ENCODE data around the gene ANGPTL7.
A peak's percentile ranks its signal among the peaks of the same experiment; 100 is the strongest.
"Not testable (repeated sequence)": the region's sequence is repeated elsewhere in the genome, so short reads cannot be mapped to it uniquely, and the experiment has no call there.

The ANGPTL7 gene

GRCh38 chr1:11179749-11180148 is 9.4 kb upstream of the ANGPTL7 start:
- H3K4me3 ChIP-seq (ENCODE audit: insufficient read depth in 1 of 2, low read depth in 1 of 2, low read length in 2 of 2); H4K8ac ChIP-seq (ENCODE audit: low read length); H2AFZ ChIP-seq (ENCODE audit: low read depth, low read length); H3K14ac ChIP-seq (ENCODE audit: low read length in 2 of 2); H3K18ac ChIP-seq (ENCODE audit: low read depth in 1 of 2, low read length in 2 of 2); H3K4me1 ChIP-seq (ENCODE audit: control insufficient read depth, insufficient read depth, low read depth, low read length); H2BK12ac ChIP-seq (ENCODE audit: low read length in 2 of 2); H3K23ac ChIP-seq (ENCODE audit: low read length in 2 of 2); H3K9me3 ChIP-seq (ENCODE audit: control insufficient read depth, low read length); H3K4ac ChIP-seq (ENCODE audit: low read depth in 1 of 2, low read length in 2 of 2); H3K4me2 ChIP-seq (ENCODE audit: low read length, poor library complexity, severe bottlenecking); H3K27me3 ChIP-seq (ENCODE audit: control insufficient read depth in 1 of 2, insufficient read depth in 1 of 2, low read length in 2 of 2); H4K91ac ChIP-seq (ENCODE audit: low read length); H2AK5ac ChIP-seq (ENCODE audit: low read length, severe bottlenecking); H2BK15ac ChIP-seq (ENCODE audit: low read depth, poor library complexity, severe bottlenecking); H2BK5ac ChIP-seq (ENCODE audit: low read depth, low read length, poor library complexity, severe bottlenecking); H2BK120ac ChIP-seq (ENCODE audit: low read depth, low read length); H3K79me1 ChIP-seq (replicated peaks; ENCODE audit: low read length, poor library complexity, severe bottlenecking): not testable (repeated sequence)
- peak; percentile 25 for DNase-seq
- 85% methylated on average over 2 of the region's 3 CpGs for WGBS
- peaks cover 15 to 21% of the 10 kb centered on the region in 2 experiments for H3K36me3 ChIP-seq (ENCODE audit: control insufficient read depth in 1 of 2, insufficient read depth in 2 of 2, low read depth in 1 of 2, low read length in 2 of 2)
- H3K27ac ChIP-seq (ENCODE audit: low read length, poor library complexity, severe bottlenecking), result peak overlapping the region; percentile 42
- H3K9ac ChIP-seq (ENCODE audit: low read length), result peak overlapping the region; percentile 23

- H2BK120ac ChIP-seq (ENCODE audit: low read depth, low read length), result no peak overlapping the region
- H3K27me3 ChIP-seq (ENCODE audit: control insufficient read depth in 1 of 2, insufficient read depth in 1 of 2, low read length in 2 of 2), result no peaks in the 10 kb centered on the region
- no peak overlapping the region for H4K8ac ChIP-seq (ENCODE audit: low read length)
Observed at GRCh38 chr1:11180342-11180744, 8.8 kb upstream of the ANGPTL7 start.

GRCh38 chr1:11182884-11183283 is 6.3 kb upstream of the ANGPTL7 start:
- Histone ChIP-seq H2AK5ac (ENCODE audit: low read length, severe bottlenecking) (no peak overlapping the region), H3K9me3 (ENCODE audit: control insufficient read depth, low read length) (no peaks in the 10 kb centered on the region), H3K27ac (ENCODE audit: low read length, poor library complexity, severe bottlenecking) (no peak overlapping the region), H4K8ac (ENCODE audit: low read length) (no peak overlapping the region), H2BK15ac (ENCODE audit: low read depth, poor library complexity, severe bottlenecking) (no peak overlapping the region), H3K4me2 (ENCODE audit: low read length, poor library complexity, severe bottlenecking) (no peak overlapping the region), H3K23ac (ENCODE audit: low read length in 2 of 2) (no peak overlapping the region), H3K14ac (ENCODE audit: low read length in 2 of 2) (no peak overlapping the region), H3K18ac (ENCODE audit: low read depth in 1 of 2, low read length in 2 of 2) (no peak overlapping the region), H2BK120ac (ENCODE audit: low read depth, low read length) (no peak overlapping the region), H3K36me3 (ENCODE audit: control insufficient read depth in 1 of 2, insufficient read depth in 2 of 2, low read depth in 1 of 2, low read length in 2 of 2) (peaks cover 16 to 29% of the 10 kb centered on the region in 2 experiments), H3K4ac (ENCODE audit: low read depth in 1 of 2, low read length in 2 of 2) (no peak overlapping the region), H3K4me1 (ENCODE audit: control insufficient read depth, insufficient read depth, low read depth, low read length) (peaks cover 3% of the 10 kb centered on the region), H2BK12ac (ENCODE audit: low read length in 2 of 2) (no peak overlapping the region), H2BK5ac (ENCODE audit: low read depth, low read length, poor library complexity, severe bottlenecking) (no peak overlapping the region), H4K91ac (ENCODE audit: low read length) (no peak overlapping the region), H3K79me1 (replicated peaks; ENCODE audit: low read length, poor library complexity, severe bottlenecking) (peaks cover 16% of the 10 kb centered on the region), H2AFZ (ENCODE audit: low read depth, low read length) (no peak overlapping the region), H3K4me3 (ENCODE audit: insufficient read depth in 1 of 2, low read depth in 1 of 2, low read length in 2 of 2) (no peak overlapping the region), H3K9ac (ENCODE audit: low read length) (no peak overlapping the region), H3K27me3 (ENCODE audit: control insufficient read depth in 1 of 2, insufficient read depth in 1 of 2, low read length in 2 of 2) (no peaks in the 10 kb centered on the region)
- no peak for DNase-seq
- WGBS, result 96% methylated on average over 3 of the region's 3 CpGs

More at GRCh38 chr1:11180342-11180744, 8.8 kb upstream of the ANGPTL7 start:
- H3K18ac ChIP-seq (ENCODE audit: low read depth in 1 of 2, low read length in 2 of 2), result no peak overlapping the region
- no peak overlapping the region for H3K9ac ChIP-seq (ENCODE audit: low read length)
- H3K9me3 ChIP-seq (ENCODE audit: control insufficient read depth, low read length), result no peaks in the 10 kb centered on the region
- no peak overlapping the region for H2AFZ ChIP-seq (ENCODE audit: low read depth, low read length)
- no peak overlapping the region for H2AK5ac ChIP-seq (ENCODE audit: low read length, severe bottlenecking)
- no peak overlapping the region for H2BK15ac ChIP-seq (ENCODE audit: low read depth, poor library complexity, severe bottlenecking)
- no peak overlapping the region for H3K4me3 ChIP-seq (ENCODE audit: insufficient read depth in 1 of 2, low read depth in 1 of 2, low read length in 2 of 2)
- H2BK12ac ChIP-seq (ENCODE audit: low read length in 2 of 2), result no peak overlapping the region
- no peak overlapping the region for H2BK5ac ChIP-seq (ENCODE audit: low read depth, low read length, poor library complexity, severe bottlenecking)
- H4K91ac ChIP-seq (ENCODE audit: low read length), result no peak overlapping the region
- H3K4ac ChIP-seq (ENCODE audit: low read depth in 1 of 2, low read length in 2 of 2), result no peak overlapping the region
- H3K36me3 ChIP-seq (ENCODE audit: control insufficient read depth in 1 of 2, insufficient read depth in 2 of 2, low read depth in 1 of 2, low read length in 2 of 2), result peaks cover 20 to 24% of the 10 kb centered on the region in 2 experiments
- peaks cover 10% of the 10 kb centered on the region for H3K79me1 ChIP-seq (replicated peaks; ENCODE audit: low read length, poor library complexity, severe bottlenecking)
- H3K4me2 ChIP-seq (ENCODE audit: low read length, poor library complexity, severe bottlenecking), result no peak overlapping the region
- H3K27ac ChIP-seq (ENCODE audit: low read length, poor library complexity, severe bottlenecking), result peak overlapping the region; percentile 42
- peak; percentile 29 for DNase-seq
- H3K4me1 ChIP-seq (ENCODE audit: control insufficient read depth, insufficient read depth, low read depth, low read length), result peaks cover 9% of the 10 kb centered on the region
- no peak overlapping the region for H3K23ac ChIP-seq (ENCODE audit: low read length in 2 of 2)
- no peak overlapping the region for H3K14ac ChIP-seq (ENCODE audit: low read length in 2 of 2)

- Histone ChIP-seq H3K23ac (ENCODE audit: low read length in 2 of 2) (no peak overlapping the region), H3K14ac (ENCODE audit: low read length in 2 of 2) (no peak overlapping the region), H3K36me3 (ENCODE audit: control insufficient read depth in 1 of 2, insufficient read depth in 2 of 2, low read depth in 1 of 2, low read length in 2 of 2) (peaks cover 22 to 38% of the 10 kb centered on the region in 2 experiments), H3K4me1 (ENCODE audit: control insufficient read depth, insufficient read depth, low read depth, low read length) (peaks cover 4% of the 10 kb centered on the region), H3K18ac (ENCODE audit: low read depth in 1 of 2, low read length in 2 of 2) (no peak overlapping the region), H4K8ac (ENCODE audit: low read length) (no peak overlapping the region), H2AFZ (ENCODE audit: low read depth, low read length) (no peak overlapping the region), H3K9me3 (ENCODE audit: control insufficient read depth, low read length) (no peaks in the 10 kb centered on the region), H4K91ac (ENCODE audit: low read length) (no peak overlapping the region), H2BK5ac (ENCODE audit: low read depth, low read length, poor library complexity, severe bottlenecking) (no peak overlapping the region), H3K4me3 (ENCODE audit: insufficient read depth in 1 of 2, low read depth in 1 of 2, low read length in 2 of 2) (no peak overlapping the region), H3K9ac (ENCODE audit: low read length) (no peak overlapping the region), H3K27me3 (ENCODE audit: control insufficient read depth in 1 of 2, insufficient read depth in 1 of 2, low read length in 2 of 2) (no peaks in the 10 kb centered on the region), H3K79me1 (replicated peaks; ENCODE audit: low read length, poor library complexity, severe bottlenecking) (peaks cover 27% of the 10 kb centered on the region), H2AK5ac (ENCODE audit: low read length, severe bottlenecking) (no peak overlapping the region), H2BK12ac (ENCODE audit: low read length in 2 of 2) (no peak overlapping the region), H2BK120ac (ENCODE audit: low read depth, low read length) (no peak overlapping the region), H3K4ac (ENCODE audit: low read depth in 1 of 2, low read length in 2 of 2) (no peak overlapping the region), H2BK15ac (ENCODE audit: low read depth, poor library complexity, severe bottlenecking) (no peak overlapping the region), H3K4me2 (ENCODE audit: low read length, poor library complexity, severe bottlenecking) (no peak overlapping the region), H3K27ac (ENCODE audit: low read length, poor library complexity, severe bottlenecking) (no peak overlapping the region)
- no peak for DNase-seq
- no CpG with 5 or more reads among the region's 1 CpG for WGBS
Observed at GRCh38 chr1:11184973-11185372, 4.2 kb upstream of the ANGPTL7 start.

All from mesenchymal stem cell (in vitro differentiated cells and primary cell).